HG03457 (cell line): ENCODE data around the gene AIM2.

Source experiments
- ATAC-seq: cut with Tn5 transposase; IDR thresholded peaks from one replicate; pipeline ENCODE4 v1.9.1; 2021; ENCODE audit warnings: moderate number of reproducible peaks; ENCODE audit not compliant: unreplicated experiment

AIM2 gene

GRCh38 chr1:159023723-159024122 is 52.8 kb downstream of the AIM2 start:
- no peak for ATAC-seq

GRCh38 chr1:159015440-159015909 is 61.1 kb downstream of the AIM2 start:
- peak; percentile 83 for ATAC-seq

- ATAC-seq: no peak
Observed at GRCh38 chr1:159014851-159015250, 61.7 kb downstream of the AIM2 start.

GRCh38 chr1:159014003-159014571 is 62.5 kb downstream of the AIM2 start:
- no peak for ATAC-seq

GRCh38 chr1:159012495-159012894 is 64.1 kb downstream of the AIM2 start:
- no peak for ATAC-seq
